GM12878 (cell line): ENCODE results near the gene TDRD12. TPM values are rescaled to one million over a fixed set of nuclear protein-coding genes. Genes with fewer than 3 reads are reported as not detected.

Source experiments
- GATAD2B ChIP-seq: fragments of 450-650 bp; conservative IDR thresholded peaks from 2 replicates; pipeline ENCODE4 v1.6.1; 2017; ENCODE audit warnings: low read depth, mild to moderate bottlenecking, moderate library complexity
- POU2F2 ChIP-seq: IDR thresholded peaks from 3 replicates; pipeline ENCODE4 v1.6.1; 2011; ENCODE audit warnings: low read depth, mild to moderate bottlenecking, low read length, borderline replicate concordance
- polyA plus RNA-seq, 11 experiments: library from polyadenylated mRNA; depleted of rRNA in 4 of 11; unstranded in 6 of 11; stranded (reverse) in 5 of 11; fragments of >200 nt; fragmentation: Nextera tagmentation in 4 of 11; fragmentation: Illumina TruSeq in 1 of 11; extraction: Ambion mirVana in 4 of 11; extraction: Trizol in 1 of 11; gene quantifications; 1 replicate in 1 of 11; 2 replicates in 10 of 11; pipeline versions ENCODE4 v1.2.1 to v1.2.3, GENCODE V29; 2011 to 2016; ENCODE audit warnings: inconsistent platforms in 2 of 11, missing spikeins in 2 of 11, low read depth in 1 of 11
- total RNA-seq, 4 experiments: library from RNA; depleted of rRNA in 3 of 4; stranded (reverse); fragments of >200 nt in 3 of 4; fragmentation: Illumina TruSeq in 1 of 4; extraction: Trizol in 1 of 4; gene quantifications; 2 replicates each; pipeline versions ENCODE4 v1.2.1 to v1.2.3, GENCODE V29; 2013 to 2021
- TF ChIP-seq, protein P1 (sequence below): fragments of 450-650 bp; IDR thresholded peaks from 2 replicates; pipeline ENCODE4 v1.6.1; 2017; ENCODE audit warnings: low read depth, mild to moderate bottlenecking, moderate library complexity
- TF ChIP-seq, protein P2 (sequence below): fragments of 450-650 bp; IDR thresholded peaks from 2 replicates; pipeline ENCODE4 v1.6.1; 2018; ENCODE audit warnings: mild to moderate bottlenecking, low read depth, moderate library complexity; ENCODE audit not compliant: partially characterized antibody
- TF ChIP-seq, protein P3 (sequence below): IDR thresholded peaks from 2 replicates; pipeline ENCODE4 v1.6.1; 2012; ENCODE audit warnings: low read depth, low read length, improper control_type of control experiment

Gene TDRD12
- total and polyA plus RNA-seq, 10 of the 15 experiments (the other 5 are each of a cell fraction or from before 2014, with no cell fraction given) = 0.08 to 0.15 TPM; not detected in 8

DNA sequence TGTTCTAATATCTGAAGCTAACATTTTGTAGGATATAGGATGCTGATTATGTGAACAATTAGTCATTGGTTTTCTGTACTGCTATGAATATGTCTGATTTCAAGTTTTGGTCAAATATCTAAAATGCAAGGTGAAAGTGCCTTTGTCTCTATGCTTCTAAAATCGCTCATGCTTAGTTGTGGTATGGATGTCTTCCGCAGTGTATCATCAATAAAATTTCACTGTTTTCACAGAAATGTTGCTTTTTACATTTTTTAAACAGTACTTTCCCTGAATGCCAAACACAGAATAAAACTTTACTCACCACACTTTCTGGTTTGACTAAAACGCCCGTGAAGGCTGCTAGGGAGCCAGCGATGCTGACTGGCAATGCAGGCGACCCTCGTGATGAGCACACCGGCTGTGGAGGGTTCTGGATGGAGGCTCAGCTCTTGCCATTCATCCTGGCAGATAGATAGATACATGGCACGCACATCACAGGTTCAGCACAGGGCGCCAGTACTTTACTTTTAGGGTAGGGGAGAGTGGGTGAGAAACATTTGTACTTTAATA, 109.9 kb downstream of the TDRD12 start (continued):
- TF ChIP-seq, protein P1, sequence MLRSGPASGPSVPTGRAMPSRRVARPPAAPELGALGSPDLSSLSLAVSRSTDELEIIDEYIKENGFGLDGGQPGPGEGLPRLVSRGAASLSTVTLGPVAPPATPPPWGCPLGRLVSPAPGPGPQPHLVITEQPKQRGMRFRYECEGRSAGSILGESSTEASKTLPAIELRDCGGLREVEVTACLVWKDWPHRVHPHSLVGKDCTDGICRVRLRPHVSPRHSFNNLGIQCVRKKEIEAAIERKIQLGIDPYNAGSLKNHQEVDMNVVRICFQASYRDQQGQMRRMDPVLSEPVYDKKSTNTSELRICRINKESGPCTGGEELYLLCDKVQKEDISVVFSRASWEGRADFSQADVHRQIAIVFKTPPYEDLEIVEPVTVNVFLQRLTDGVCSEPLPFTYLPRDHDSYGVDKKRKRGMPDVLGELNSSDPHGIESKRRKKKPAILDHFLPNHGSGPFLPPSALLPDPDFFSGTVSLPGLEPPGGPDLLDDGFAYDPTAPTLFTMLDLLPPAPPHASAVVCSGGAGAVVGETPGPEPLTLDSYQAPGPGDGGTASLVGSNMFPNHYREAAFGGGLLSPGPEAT = no peak
- TF ChIP-seq, protein P2, sequence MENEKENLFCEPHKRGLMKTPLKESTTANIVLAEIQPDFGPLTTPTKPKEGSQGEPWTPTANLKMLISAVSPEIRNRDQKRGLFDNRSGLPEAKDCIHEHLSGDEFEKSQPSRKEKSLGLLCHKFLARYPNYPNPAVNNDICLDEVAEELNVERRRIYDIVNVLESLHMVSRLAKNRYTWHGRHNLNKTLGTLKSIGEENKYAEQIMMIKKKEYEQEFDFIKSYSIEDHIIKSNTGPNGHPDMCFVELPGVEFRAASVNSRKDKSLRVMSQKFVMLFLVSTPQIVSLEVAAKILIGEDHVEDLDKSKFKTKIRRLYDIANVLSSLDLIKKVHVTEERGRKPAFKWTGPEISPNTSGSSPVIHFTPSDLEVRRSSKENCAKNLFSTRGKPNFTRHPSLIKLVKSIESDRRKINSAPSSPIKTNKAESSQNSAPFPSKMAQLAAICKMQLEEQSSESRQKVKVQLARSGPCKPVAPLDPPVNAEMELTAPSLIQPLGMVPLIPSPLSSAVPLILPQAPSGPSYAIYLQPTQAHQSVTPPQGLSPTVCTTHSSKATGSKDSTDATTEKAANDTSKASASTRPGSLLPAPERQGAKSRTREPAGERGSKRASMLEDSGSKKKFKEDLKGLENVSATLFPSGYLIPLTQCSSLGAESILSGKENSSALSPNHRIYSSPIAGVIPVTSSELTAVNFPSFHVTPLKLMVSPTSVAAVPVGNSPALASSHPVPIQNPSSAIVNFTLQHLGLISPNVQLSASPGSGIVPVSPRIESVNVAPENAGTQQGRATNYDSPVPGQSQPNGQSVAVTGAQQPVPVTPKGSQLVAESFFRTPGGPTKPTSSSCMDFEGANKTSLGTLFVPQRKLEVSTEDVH = no peak
- TF ChIP-seq, protein P3, sequence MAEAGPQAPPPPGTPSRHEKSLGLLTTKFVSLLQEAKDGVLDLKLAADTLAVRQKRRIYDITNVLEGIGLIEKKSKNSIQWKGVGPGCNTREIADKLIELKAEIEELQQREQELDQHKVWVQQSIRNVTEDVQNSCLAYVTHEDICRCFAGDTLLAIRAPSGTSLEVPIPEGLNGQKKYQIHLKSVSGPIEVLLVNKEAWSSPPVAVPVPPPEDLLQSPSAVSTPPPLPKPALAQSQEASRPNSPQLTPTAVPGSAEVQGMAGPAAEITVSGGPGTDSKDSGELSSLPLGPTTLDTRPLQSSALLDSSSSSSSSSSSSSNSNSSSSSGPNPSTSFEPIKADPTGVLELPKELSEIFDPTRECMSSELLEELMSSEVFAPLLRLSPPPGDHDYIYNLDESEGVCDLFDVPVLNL = no peak
- TF ChIP-seq POU2F2 (no peak), GATAD2B (no peak)
